GM06990 (cell line): ENCODE measurements around the gene SLC6A17.
A peak's percentile ranks its signal among the peaks of the same experiment; 100 is the strongest.

Experiments
- DNase-seq: peaks from one replicate; pipeline ENCODE4 v3.0.0-alpha.2; 2011; ENCODE audit not compliant: insufficient read length; ENCODE audit errors: extremely low read depth
- H3K27me3 ChIP-seq: replicated peaks from 2 replicates; pipeline ENCODE4 v1.6.0; 2011; ENCODE audit warnings: low read length; ENCODE audit not compliant: control insufficient read depth, insufficient read depth
- H3K36me3 ChIP-seq: 2 replicates; pipeline ENCODE4 v1.5.1; 2011; ENCODE audit warnings: low read length; ENCODE audit not compliant: control insufficient read depth, insufficient read depth
- H3K4me3 ChIP-seq: replicated peaks from 2 replicates; pipeline ENCODE4 v1.5.1; 2011; ENCODE audit warnings: low read depth, mild to moderate bottlenecking, control low read depth, low read length
- TF ChIP-seq, protein P1 (sequence below): IDR thresholded peaks from 2 replicates; pipeline ENCODE4 v1.5.1; 2011; ENCODE audit warnings: low read length, control low read depth, mild to moderate bottlenecking, inconsistent platforms; ENCODE audit not compliant: insufficient read depth, poor library complexity, severe bottlenecking

Gene SLC6A17

DNA sequence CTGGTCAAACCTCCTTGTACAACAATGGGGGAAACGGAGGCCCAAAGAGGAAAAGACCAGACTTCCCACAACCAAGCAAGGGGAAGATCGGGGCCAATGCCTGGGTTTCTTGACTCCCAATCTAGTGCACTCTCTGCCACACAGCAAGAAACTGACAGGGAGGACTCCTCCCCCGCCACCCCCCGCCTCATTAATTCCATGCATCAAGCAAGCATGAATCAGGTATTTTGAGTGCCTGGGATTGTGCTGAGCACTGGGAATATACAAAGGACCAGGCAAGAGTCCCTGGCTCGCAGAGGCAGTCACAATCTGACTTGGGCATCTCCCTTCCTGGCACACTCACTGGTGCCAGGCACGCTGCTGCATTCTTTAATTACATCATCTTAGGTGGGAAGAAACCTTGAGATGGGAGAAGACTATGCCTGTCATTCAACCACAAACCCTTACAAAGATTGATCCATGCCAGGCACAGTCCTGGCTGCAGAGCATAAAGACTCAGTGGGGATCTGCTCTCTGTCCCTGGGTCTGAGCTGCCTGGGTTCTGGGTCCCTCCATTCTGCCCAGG, 55.4 kb downstream of the SLC6A17 start:
- no peak for DNase-seq
- no peaks in the 10 kb centered on the region for H3K36me3 ChIP-seq
- H3K27me3 ChIP-seq: no peaks in the 10 kb centered on the region
- no peak overlapping the region for H3K4me3 ChIP-seq
- TF ChIP-seq, protein P1, sequence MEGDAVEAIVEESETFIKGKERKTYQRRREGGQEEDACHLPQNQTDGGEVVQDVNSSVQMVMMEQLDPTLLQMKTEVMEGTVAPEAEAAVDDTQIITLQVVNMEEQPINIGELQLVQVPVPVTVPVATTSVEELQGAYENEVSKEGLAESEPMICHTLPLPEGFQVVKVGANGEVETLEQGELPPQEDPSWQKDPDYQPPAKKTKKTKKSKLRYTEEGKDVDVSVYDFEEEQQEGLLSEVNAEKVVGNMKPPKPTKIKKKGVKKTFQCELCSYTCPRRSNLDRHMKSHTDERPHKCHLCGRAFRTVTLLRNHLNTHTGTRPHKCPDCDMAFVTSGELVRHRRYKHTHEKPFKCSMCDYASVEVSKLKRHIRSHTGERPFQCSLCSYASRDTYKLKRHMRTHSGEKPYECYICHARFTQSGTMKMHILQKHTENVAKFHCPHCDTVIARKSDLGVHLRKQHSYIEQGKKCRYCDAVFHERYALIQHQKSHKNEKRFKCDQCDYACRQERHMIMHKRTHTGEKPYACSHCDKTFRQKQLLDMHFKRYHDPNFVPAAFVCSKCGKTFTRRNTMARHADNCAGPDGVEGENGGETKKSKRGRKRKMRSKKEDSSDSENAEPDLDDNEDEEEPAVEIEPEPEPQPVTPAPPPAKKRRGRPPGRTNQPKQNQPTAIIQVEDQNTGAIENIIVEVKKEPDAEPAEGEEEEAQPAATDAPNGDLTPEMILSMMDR: no peak

- no peaks in the 10 kb centered on the region for H3K36me3 ChIP-seq
- DNase-seq: no peak
Observed at GRCh38 chr1:110206261-110206920, 56.1 kb downstream of the SLC6A17 start.

DNA sequence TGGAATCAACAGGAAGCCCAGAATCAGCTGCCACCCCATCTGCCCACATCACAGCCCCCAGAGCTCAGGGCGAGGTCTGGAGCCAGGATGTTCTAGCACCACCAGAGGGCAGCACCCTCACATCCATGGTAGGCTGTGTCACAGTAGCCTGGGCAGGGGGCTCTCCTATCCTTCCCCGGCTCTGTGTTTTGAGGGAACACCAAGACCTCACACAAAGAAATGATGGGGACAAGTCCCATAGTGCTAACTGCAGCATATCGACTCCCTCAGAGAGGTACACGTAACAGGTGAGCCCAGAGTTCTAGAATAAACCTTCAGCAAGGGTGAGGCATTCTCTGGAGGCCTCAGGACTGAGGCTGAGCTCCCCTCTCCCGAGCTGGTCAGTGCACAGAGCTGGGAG, 57.5 kb downstream of the SLC6A17 start:
- H3K36me3 ChIP-seq: no peaks in the 10 kb centered on the region
- H3K4me3 ChIP-seq: no peak overlapping the region
- peaks cover 3% of the 10 kb centered on the region for H3K27me3 ChIP-seq
- TF ChIP-seq, protein P1: peak; percentile 92
- no peak for DNase-seq

More at GRCh38 chr1:110206261-110206920, 56.1 kb downstream of the SLC6A17 start:
- H3K27me3 ChIP-seq: no peaks in the 10 kb centered on the region
- no peak overlapping the region for H3K4me3 ChIP-seq
- TF ChIP-seq, protein P1: no peak

GRCh38 chr1:110208916-110209645, 58.8 kb downstream of the SLC6A17 start:
- Histone ChIP-seq H3K36me3 (no peaks in the 10 kb centered on the region), H3K4me3 (peak overlapping the region; percentile 66), H3K27me3 (peaks cover 3% of the 10 kb centered on the region)
- no peak for DNase-seq
- TF ChIP-seq, protein P1: no peak

DNA sequence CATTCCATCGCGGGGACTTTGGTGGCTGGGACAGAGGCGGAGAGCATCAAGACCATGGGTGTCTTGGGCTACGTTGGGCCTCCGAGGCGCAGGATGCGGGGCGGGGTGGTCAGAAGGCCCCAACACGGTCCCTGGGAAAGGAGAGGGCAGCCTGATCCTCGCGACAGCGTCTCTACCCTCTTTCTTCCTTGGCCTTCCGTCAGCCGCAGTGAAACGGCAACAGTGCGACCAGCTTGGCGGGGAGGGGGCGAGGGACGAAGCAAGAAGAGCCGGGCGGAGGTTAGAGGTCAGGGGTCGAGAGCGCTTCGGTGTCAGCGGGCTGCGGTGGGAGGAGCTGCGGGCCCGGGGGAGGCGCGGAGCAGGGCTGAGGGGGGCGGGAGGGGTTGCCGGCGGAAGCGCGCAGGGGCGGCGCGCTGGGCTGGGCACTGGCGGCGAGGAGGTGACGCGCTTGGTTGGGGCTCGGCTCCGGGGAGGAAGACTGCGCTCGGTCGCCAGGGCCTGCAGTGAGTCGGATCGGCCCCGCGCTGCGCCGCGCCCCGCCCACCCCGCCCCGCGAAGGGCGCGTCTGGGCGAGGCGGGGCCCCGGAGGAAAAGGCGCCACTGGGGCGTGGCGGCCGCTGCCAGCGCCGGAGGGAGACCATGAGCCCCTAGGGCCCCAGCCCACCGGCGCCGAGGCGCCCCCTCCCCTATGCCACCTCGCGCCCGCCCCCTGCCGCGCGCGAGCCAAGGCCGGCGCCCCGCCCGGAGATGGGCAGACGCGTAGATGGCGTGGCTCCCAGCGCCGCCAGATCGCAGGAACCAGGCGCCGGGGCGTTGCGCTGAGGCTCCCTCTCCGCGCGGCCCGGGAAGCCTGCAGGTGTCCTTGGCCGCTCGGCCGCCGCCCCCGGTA, 59.7 kb downstream of the SLC6A17 start, which contains the start of gene KCNC4:
KCNC4 (plus strand) TSS at position 600 of the 889 bp plus-strand sequence. CDS start 1,186 bp downstream, outside the sequence.
- Histone ChIP-seq H3K27me3 (peaks cover 3% of the 10 kb centered on the region), H3K4me3 (peak within 1 kb of the TSS; percentile 66), H3K36me3 (no peaks in the 10 kb centered on the region)
- TF ChIP-seq, protein P1: no peak
- peak; percentile 90 for DNase-seq
